HEK293 (cell line): Measurements from ENCODE around the gene ACTN4.
A peak's percentile ranks its signal among the peaks of the same experiment; 100 is the strongest.

Experiments used
- CTCF ChIA-PET: fragments of 350-600 bp; formaldehyde crosslinking; extraction: SDS; loops from one replicate; lab custom pipeline; 2021; ENCODE audit warnings: antibody characterized with exemption; lab: Yijun Ruan, JAX
- POLR2A ChIA-PET: fragments of 300-600 bp; formaldehyde crosslinking; extraction: SDS; loops from one replicate; lab custom pipeline; 2020; ENCODE audit warnings: antibody characterized with exemption, inconsistent platforms; lab: Yijun Ruan, JAX
- H3K27ac ChIP-seq: fragments of 200-500 bp; sonication (Bioruptor generic); 2 replicates; pipeline ENCODE4 v1.5.1; 2014; ENCODE audit warnings: low read depth, low read length, control low read depth, inconsistent platforms; ENCODE audit errors: extremely low read depth
- H3K36me3 ChIP-seq, 2 experiments: fragments of 200-500 bp in 1 of 2; sonication (Bioruptor generic) in 1 of 2; 1 replicate in 1 of 2; 2 replicates in 1 of 2; pipeline ENCODE4 v1.5.1; 2014 to 2017; ENCODE audit warnings: inconsistent platforms in 2 of 2, low read length in 2 of 2; ENCODE audit not compliant: control insufficient read depth in 2 of 2, insufficient read depth in 1 of 2
- H3K4me1 ChIP-seq: fragments of 200-500 bp; sonication (Bioruptor generic); 2 replicates; pipeline ENCODE4 v1.5.1; 2014; ENCODE audit warnings: mild to moderate bottlenecking, low read length, inconsistent platforms; ENCODE audit not compliant: control insufficient read depth, insufficient read depth
- H3K4me3 ChIP-seq: 2 replicates; pipeline ENCODE4 v1.5.1; 2011; ENCODE audit warnings: low read depth, mild to moderate bottlenecking, control low read depth, low read length, moderate library complexity
- H3K9me3 ChIP-seq: fragments of 200-500 bp; sonication (Bioruptor generic); 2 replicates; pipeline ENCODE4 v1.5.1; 2014; ENCODE audit warnings: low read depth, low read length, inconsistent platforms; ENCODE audit not compliant: control insufficient read depth, insufficient read depth
- AEBP2 ChIP-seq: fragments of 450-650 bp; formaldehyde crosslinking; IDR thresholded peaks from 2 replicates; pipeline ENCODE4 v1.5.1; 2016; ENCODE audit warnings: missing biosample characterization, missing genetic modification characterization, borderline replicate concordance
- KLF17 ChIP-seq: fragments of 450-650 bp; formaldehyde crosslinking; IDR thresholded peaks from 2 replicates; pipeline ENCODE4 v1.5.1; 2016; ENCODE audit warnings: missing biosample characterization, missing genetic modification characterization
- SCRT1 ChIP-seq: fragments of 450-650 bp; formaldehyde crosslinking; IDR thresholded peaks from 2 replicates; pipeline ENCODE4 v1.5.1; 2016; ENCODE audit warnings: missing biosample characterization, missing genetic modification characterization, borderline replicate concordance
- SP2 ChIP-seq: fragments of 450-650 bp; formaldehyde crosslinking; IDR thresholded peaks from 2 replicates; pipeline ENCODE4 v1.5.1; 2016; ENCODE audit warnings: missing biosample characterization, missing genetic modification characterization
- WT1 ChIP-seq: fragments of 450-650 bp; formaldehyde crosslinking; IDR thresholded peaks from 2 replicates; pipeline ENCODE4 v1.5.1; 2016; ENCODE audit warnings: missing biosample characterization, missing genetic modification characterization
- ZBTB10 ChIP-seq: fragments of 450-650 bp; formaldehyde crosslinking; IDR thresholded peaks from 2 replicates; pipeline ENCODE4 v1.5.1; 2016; ENCODE audit warnings: missing biosample characterization, missing genetic modification characterization
- ZBTB17 ChIP-seq: fragments of 450-650 bp; formaldehyde crosslinking; IDR thresholded peaks from 2 replicates; pipeline ENCODE4 v1.5.1; 2016; ENCODE audit warnings: missing biosample characterization, missing genetic modification characterization
- ZIC2 ChIP-seq: fragments of 450-650 bp; formaldehyde crosslinking; IDR thresholded peaks from 2 replicates; pipeline ENCODE4 v1.5.1; 2016; ENCODE audit warnings: missing biosample characterization, missing genetic modification characterization
- ZNF18 ChIP-seq: fragments of 450-650 bp; formaldehyde crosslinking; IDR thresholded peaks from 2 replicates; pipeline ENCODE4 v1.5.1; 2016; ENCODE audit warnings: missing biosample characterization, missing genetic modification characterization
- ZNF266 ChIP-seq: fragments of 450-650 bp; formaldehyde crosslinking; IDR thresholded peaks from 2 replicates; pipeline ENCODE4 v1.5.1; 2016; ENCODE audit warnings: missing biosample characterization, missing genetic modification characterization, low read depth
- ZNF404 ChIP-seq: fragments of 450-650 bp; formaldehyde crosslinking; IDR thresholded peaks from 2 replicates; pipeline ENCODE4 v1.5.1; 2017; ENCODE audit warnings: missing biosample characterization, missing genetic modification characterization
- ZNF529 ChIP-seq: fragments of 450-650 bp; formaldehyde crosslinking; IDR thresholded peaks from 2 replicates; pipeline ENCODE4 v1.5.1; 2017; ENCODE audit warnings: missing genetic modification characterization, missing biosample characterization; ENCODE audit not compliant: insufficient replicate concordance
- ZNF571 ChIP-seq: fragments of 450-650 bp; formaldehyde crosslinking; IDR thresholded peaks from 2 replicates; pipeline ENCODE4 v1.5.0; 2017; ENCODE audit warnings: missing biosample characterization, missing genetic modification characterization
- ZNF585B ChIP-seq: fragments of 450-650 bp; formaldehyde crosslinking; IDR thresholded peaks from 2 replicates; pipeline ENCODE4 v1.5.1; 2016; ENCODE audit warnings: missing biosample characterization, missing genetic modification characterization
- ZNF600 ChIP-seq: fragments of 450-650 bp; formaldehyde crosslinking; IDR thresholded peaks from 2 replicates; pipeline ENCODE4 v1.5.1; 2016; ENCODE audit warnings: missing biosample characterization, missing genetic modification characterization
- ZNF785 ChIP-seq: fragments of 450-650 bp; formaldehyde crosslinking; IDR thresholded peaks from 2 replicates; pipeline ENCODE4 v1.5.1; 2016; ENCODE audit warnings: missing biosample characterization, missing genetic modification characterization

ACTN4 gene

GRCh38 chr19:38635483-38636399, 11.7 kb upstream of the ACTN4 start:
- Histone ChIP-seq H3K27ac (no peak overlapping the region), H3K36me3 (peaks cover 30 to 78% of the 10 kb centered on the region in 2 experiments), H3K4me1 (no peaks in the 10 kb centered on the region; the same call in 1 of the 2 replicates), H3K9me3 (no peaks in the 10 kb centered on the region), H3K4me3 (no peak overlapping the region)
- TF ChIP-seq KLF17 (tag by site-specific recombination) (0 out of 2 replicates have a peak, but pooled peaks have one; percentile 30), ZNF266 (tag by site-specific recombination) (no peak)
- ChIA-PET POLR2A (interaction anchor here (1.1 to 2.0 kb wide), 6 partner anchors 12 to 248 kb away, joined by 4 to 21 read pairs (median 14); partner anchors contain the start of genes ACTN4, EIF3K, FAM98C and GGN), CTCF (interaction anchor here (0.6 to 8.2 kb wide), 55 partner anchors 10 to 733 kb away, joined by 3 to 138 read pairs (median 5); partner anchors contain the start of genes ACTN4, EIF3K, FAM98C and MAP4K1)

- TF ChIP-seq ZNF585B (tag by site-specific recombination) (no peak), ZNF529 (tag by site-specific recombination) (no peak), SP2 (no peak), ZBTB10 (no peak), WT1 (tag by site-specific recombination) (no peak), ZNF404 (no peak)
- POLR2A ChIA-PET, result interaction anchor here (0.6 to 2.8 kb wide), 4 partner anchors 10 to 89 kb away, joined by 3 to 15 read pairs (median 8); partner anchors contain the start of genes ACTN4 and EIF3K
- Histone ChIP-seq H3K27ac (0 out of 2 replicates have a peak overlapping the region, but pooled peaks have one; percentile 9), H3K4me1 (peaks cover 2% of the 10 kb centered on the region; the same call in 1 of the 2 replicates), H3K9me3 (no peaks in the 10 kb centered on the region), H3K4me3 (no peak overlapping the region), H3K36me3 (peaks cover 21 to 57% of the 10 kb centered on the region in 2 experiments)
- CTCF ChIA-PET, result interaction anchor here (0.6 to 8.2 kb wide), 13 partner anchors 9 to 292 kb away, joined by 3 to 95 read pairs (median 4); partner anchors contain the start of genes ACTN4, FAM98C, MRPS12 and SARS2
Measured at GRCh38 chr19:38638461-38638860, 9.0 kb upstream of the ACTN4 start.

- TF ChIP-seq ZIC2 (tag by site-specific recombination) (peak; percentile 53; the same call in 1 of the 2 replicates), ZNF571 (tag by site-specific recombination) (no peak)
- TF ChIP-seq, all 188 proteins: peak for 1
- ChIA-PET POLR2A (interaction anchor here (0.7 to 2.8 kb wide), 3 partner anchors 9 to 96 kb away, joined by 3 to 15 read pairs (median 11); partner anchors contain the start of genes ACTN4 and EIF3K), CTCF (interaction anchor here (0.5 to 8.2 kb wide), 5 partner anchors 10 to 96 kb away, joined by 3 to 95 read pairs (median 3); no protein-coding TSS in a partner anchor)
- H3K4me3 ChIP-seq, result no peak overlapping the region
- peaks cover 21 to 47% of the 10 kb centered on the region in 2 experiments for H3K36me3 ChIP-seq
- peak overlapping the region; percentile 17; the same call in 1 of the 2 replicates for H3K27ac ChIP-seq
- peaks cover 2% of the 10 kb centered on the region; the same call in 1 of the 2 replicates for H3K4me1 ChIP-seq
- H3K9me3 ChIP-seq, result no peaks in the 10 kb centered on the region
Measured at GRCh38 chr19:38639679-38640078, 7.8 kb upstream of the ACTN4 start.

- Histone ChIP-seq H3K9me3 (no peaks in the 10 kb centered on the region), H3K27ac (no peak overlapping the region), H3K36me3 (peaks cover 14 to 40% of the 10 kb centered on the region in 2 experiments), H3K4me3 (no peak overlapping the region), H3K4me1 (0 out of 2 replicates have a peak, but pooled peaks cover 2% of the 10 kb centered on the region)
- CTCF ChIA-PET, result interaction anchor here (0.7 to 8.2 kb wide), 4 partner anchors 22 to 290 kb away, joined by 3 to 95 read pairs (median 6); partner anchors contain the start of genes FAM98C, MRPS12 and SARS2
- POLR2A ChIA-PET, result interaction anchor here (2.8 kb wide), 1 partner anchor 21 kb away, joined by 11 read pairs; the partner anchor contains the start of gene EIF3K
- no peak for TF ChIP-seq ZNF600 (tag by site-specific recombination)
- TF ChIP-seq SCRT1, result no peak
- TF ChIP-seq ZNF585B (tag by site-specific recombination), result no peak
- TF ChIP-seq ZNF18, result no peak
- no peak for TF ChIP-seq AEBP2 (tag by site-specific recombination)
- TF ChIP-seq ZNF785, result no peak
- no peak for TF ChIP-seq ZBTB17 (tag by site-specific recombination)
Measured at GRCh38 chr19:38640368-38640767, 7.1 kb upstream of the ACTN4 start.
